Lower leg skin (tissue), 4 donors: Measurements from ENCODE around the gene COL18A1. TPM values are rescaled to one million over a fixed set of nuclear protein-coding genes. Genes with fewer than 3 reads are reported as not detected.
A peak's percentile ranks its signal among the peaks of the same experiment; 100 is the strongest.

Source experiments
- DNase-seq, 2 donors: peaks; one replicate each; pipeline ENCODE4 v3.0.0-alpha.2; 2019; ENCODE audit warnings: low spot score in 2 of 2
- H3K4me3 ChIP-seq: fragments of 200-600 bp; sonication (generic); 2 replicates; pipeline ENCODE4 v1.5.1; 2017; ENCODE audit warnings: mild to moderate bottlenecking, low read depth; ENCODE audit not compliant: poor library complexity, severe bottlenecking
- POLR2A ChIP-seq, 2 donors: fragments of 450-650 bp; IDR thresholded peaks; one replicate each; pipeline ENCODE4 v1.6.1; 2016 to 2017; ENCODE audit warnings: antibody characterized with exemption in 2 of 2, mild to moderate bottlenecking in 1 of 2, moderate library complexity in 1 of 2
- WGBS, 2 donors: methylation state at CpG; one replicate each; pipeline ENCODE4 v1.1.5; 2018; 5-methylcytosine and 5-hydroxymethylcytosine counted together
- intact Hi-C: fragments of 100-400 bp; cut with DNase I; formaldehyde crosslinking; loops from one replicate; pipeline ENCODE4 v1.15.0; 2023; ENCODE audit warnings: low total_unique reads
- total RNA-seq, 4 donors: library from RNA; depleted of rRNA; stranded (reverse); fragments of >200 nt; gene quantifications; one replicate each; pipeline ENCODE4 v1.1.0, GENCODE V29; 2016
- TF ChIP-seq, protein P1 (sequence below), 3 donors: fragments of 450-650 bp; IDR thresholded peaks; one replicate each; pipeline ENCODE4 v1.5.1; 2016; ENCODE audit warnings: antibody characterized with exemption in 3 of 3, mild to moderate bottlenecking in 3 of 3, moderate library complexity in 2 of 3

The COL18A1 gene
- total RNA-seq, 4 donors from 2014 or later = 63.3 to 126 (median 85.9) TPM

GRCh38 chr21:45532826-45533360 lies 127.9 kb downstream of the COL18A1 start:
- H3K4me3 ChIP-seq = no peak overlapping the region
- TF ChIP-seq POLR2A (IDR thresholded peaks at IDR 0.05) = no peak
- TF ChIP-seq, protein P1, sequence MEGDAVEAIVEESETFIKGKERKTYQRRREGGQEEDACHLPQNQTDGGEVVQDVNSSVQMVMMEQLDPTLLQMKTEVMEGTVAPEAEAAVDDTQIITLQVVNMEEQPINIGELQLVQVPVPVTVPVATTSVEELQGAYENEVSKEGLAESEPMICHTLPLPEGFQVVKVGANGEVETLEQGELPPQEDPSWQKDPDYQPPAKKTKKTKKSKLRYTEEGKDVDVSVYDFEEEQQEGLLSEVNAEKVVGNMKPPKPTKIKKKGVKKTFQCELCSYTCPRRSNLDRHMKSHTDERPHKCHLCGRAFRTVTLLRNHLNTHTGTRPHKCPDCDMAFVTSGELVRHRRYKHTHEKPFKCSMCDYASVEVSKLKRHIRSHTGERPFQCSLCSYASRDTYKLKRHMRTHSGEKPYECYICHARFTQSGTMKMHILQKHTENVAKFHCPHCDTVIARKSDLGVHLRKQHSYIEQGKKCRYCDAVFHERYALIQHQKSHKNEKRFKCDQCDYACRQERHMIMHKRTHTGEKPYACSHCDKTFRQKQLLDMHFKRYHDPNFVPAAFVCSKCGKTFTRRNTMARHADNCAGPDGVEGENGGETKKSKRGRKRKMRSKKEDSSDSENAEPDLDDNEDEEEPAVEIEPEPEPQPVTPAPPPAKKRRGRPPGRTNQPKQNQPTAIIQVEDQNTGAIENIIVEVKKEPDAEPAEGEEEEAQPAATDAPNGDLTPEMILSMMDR (IDR thresholded peaks at IDR 0.05) = no peak
- WGBS, 2 donors = 64 to 80% methylated on average over 5 to 7 of the region's 7 CpGs
- peak in 1 of 2 donors; percentile 70 for DNase-seq
- intact Hi-C loops = no loop called here

DNA sequence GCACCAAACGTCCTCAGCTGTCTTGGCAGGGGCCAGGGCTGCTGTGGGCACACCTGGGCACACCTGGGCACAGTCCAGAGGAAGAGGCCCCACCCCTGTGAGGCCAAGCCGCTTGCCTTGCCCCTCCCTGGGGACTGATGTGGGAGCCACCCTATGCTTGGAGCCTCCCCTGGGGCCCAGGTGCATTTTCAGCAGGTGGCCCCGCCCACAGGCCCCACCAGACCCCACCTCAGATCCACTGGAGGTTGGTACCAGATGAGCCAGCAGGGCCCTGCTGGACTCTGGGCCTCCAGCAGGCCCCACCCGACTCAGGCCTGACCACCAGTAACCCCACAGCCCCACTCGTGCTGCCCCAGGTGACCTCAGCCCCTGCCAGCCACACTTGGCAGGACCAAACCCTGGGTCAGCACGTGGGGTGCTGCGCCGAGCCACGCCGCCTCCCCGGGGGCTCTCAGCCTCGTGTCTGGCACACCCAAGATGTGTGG lies 128.4 kb downstream of the COL18A1 start:
- intact Hi-C loops = no loop called here
- no peak overlapping the region for H3K4me3 ChIP-seq
- TF ChIP-seq, protein P1 (IDR thresholded peaks at IDR 0.05) = no peak
- TF ChIP-seq POLR2A (IDR thresholded peaks at IDR 0.05) = no peak
- 63 to 67% methylated on average over 3 to 4 of the region's 12 CpGs for WGBS, 2 donors
- peak in 1 of 2 donors; percentile 79 for DNase-seq

- DNase-seq = peak in 1 of 2 donors; percentile 81
- H3K4me3 ChIP-seq = no peak overlapping the region
- 83 to 84% methylated on average over 13 to 15 of the region's 20 CpGs for WGBS, 2 donors
- no peak for TF ChIP-seq POLR2A (IDR thresholded peaks at IDR 0.05)
- TF ChIP-seq, protein P1 (IDR thresholded peaks at IDR 0.05) = no peak
- intact Hi-C loops = no loop called here
Measured at GRCh38 chr21:45533846-45534635, 129.1 kb downstream of the COL18A1 start.

- 75 to 86% methylated on average over 19 to 24 of the region's 28 CpGs for WGBS, 2 donors
- peak in 1 of 2 donors; percentile 84 for DNase-seq
- intact Hi-C loops = no loop called here
- TF ChIP-seq, protein P1 (IDR thresholded peaks at IDR 0.05) = no peak
- TF ChIP-seq POLR2A (IDR thresholded peaks at IDR 0.05) = no peak
- H3K4me3 ChIP-seq = no peak overlapping the region
Measured at GRCh38 chr21:45534636-45535331, 129.8 kb downstream of the COL18A1 start.

DNA sequence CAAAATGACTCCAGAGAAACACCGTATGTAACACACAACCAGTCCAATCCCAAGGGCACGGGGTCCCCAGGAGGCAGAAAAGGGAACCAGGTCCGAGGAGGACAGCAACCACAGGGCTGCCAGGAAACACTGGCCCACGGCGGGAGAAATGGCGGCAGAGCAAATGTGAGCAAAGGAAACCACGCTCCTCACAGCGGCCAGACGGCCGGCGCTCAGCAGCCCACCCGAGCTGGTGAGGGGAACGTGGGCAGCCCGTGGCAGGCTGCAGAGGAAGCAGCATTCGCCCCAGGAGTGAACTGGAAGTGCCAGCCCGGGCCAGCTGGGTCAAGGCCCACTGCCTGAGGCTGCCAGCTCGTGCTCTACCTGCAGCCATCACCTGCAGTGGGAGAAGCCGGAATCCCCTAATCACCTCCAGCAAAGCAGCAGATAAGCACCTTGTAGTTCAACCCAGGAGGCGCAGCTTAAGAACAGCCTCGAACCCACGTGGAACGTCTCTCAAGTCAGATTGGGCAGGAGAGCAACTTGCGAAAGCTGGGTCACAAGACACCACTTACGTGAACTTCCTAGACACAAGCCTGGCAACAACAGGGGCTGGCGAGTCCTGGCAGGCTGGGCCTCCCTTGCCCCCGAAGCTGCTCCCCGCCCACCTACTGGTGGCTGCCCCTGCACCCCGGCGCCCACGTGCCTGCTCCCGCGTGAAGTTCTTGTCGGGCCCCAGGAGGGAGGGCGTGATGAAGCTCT lies 130.5 kb downstream of the COL18A1 start:
- TF ChIP-seq POLR2A (IDR thresholded peaks at IDR 0.05) = no peak
- TF ChIP-seq, protein P1 (IDR thresholded peaks at IDR 0.05) = no peak
- intact Hi-C loops = no loop called here
- peak in 1 of 2 donors; percentile 81 for DNase-seq
- H3K4me3 ChIP-seq = no peak overlapping the region
- 70 to 74% methylated on average over 27 to 34 of the region's 34 CpGs for WGBS, 2 donors
